Nephron (organoid): ENCODE measurements around the gene SLC38A3.

Experiments
- H3K27ac Mint-ChIP-seq, 3 experiments: 2 replicates each; pipeline ENCODE4 v1.8.0; 2020; ENCODE audit warnings: mixed read lengths in 3 of 3, mild to moderate bottlenecking in 2 of 3, moderate library complexity in 1 of 3
- H3K27me3 Mint-ChIP-seq: 2 replicates; pipeline ENCODE4 v1.8.0; 2021; ENCODE audit warnings: low read depth, mild to moderate bottlenecking, moderate library complexity, mixed read lengths
- H3K36me3 Mint-ChIP-seq: 2 replicates; pipeline ENCODE4 v1.8.0; 2020; ENCODE audit warnings: low read depth, mixed read lengths
- H3K4me1 Mint-ChIP-seq: 2 replicates; pipeline ENCODE4 v1.8.0; 2020; ENCODE audit warnings: mixed read lengths
- H3K4me3 Mint-ChIP-seq, 3 experiments: 2 replicates each; pipeline ENCODE4 v1.8.0; 2020; ENCODE audit warnings: mild to moderate bottlenecking in 3 of 3, mixed read lengths in 3 of 3, moderate library complexity in 2 of 3
- H3K9me3 Mint-ChIP-seq: 2 replicates; pipeline ENCODE4 v1.8.0; 2020; ENCODE audit warnings: mixed read lengths
- TF ChIP-seq, protein P1 (sequence below), 3 experiments: fragments of 200-600 bp; sonication (generic); IDR thresholded peaks; one replicate each; pipeline ENCODE4 v1.5.0; 2021; ENCODE audit warnings: antibody characterized with exemption in 3 of 3; ENCODE audit not compliant: unreplicated experiment in 3 of 3

The SLC38A3 gene

DNA sequence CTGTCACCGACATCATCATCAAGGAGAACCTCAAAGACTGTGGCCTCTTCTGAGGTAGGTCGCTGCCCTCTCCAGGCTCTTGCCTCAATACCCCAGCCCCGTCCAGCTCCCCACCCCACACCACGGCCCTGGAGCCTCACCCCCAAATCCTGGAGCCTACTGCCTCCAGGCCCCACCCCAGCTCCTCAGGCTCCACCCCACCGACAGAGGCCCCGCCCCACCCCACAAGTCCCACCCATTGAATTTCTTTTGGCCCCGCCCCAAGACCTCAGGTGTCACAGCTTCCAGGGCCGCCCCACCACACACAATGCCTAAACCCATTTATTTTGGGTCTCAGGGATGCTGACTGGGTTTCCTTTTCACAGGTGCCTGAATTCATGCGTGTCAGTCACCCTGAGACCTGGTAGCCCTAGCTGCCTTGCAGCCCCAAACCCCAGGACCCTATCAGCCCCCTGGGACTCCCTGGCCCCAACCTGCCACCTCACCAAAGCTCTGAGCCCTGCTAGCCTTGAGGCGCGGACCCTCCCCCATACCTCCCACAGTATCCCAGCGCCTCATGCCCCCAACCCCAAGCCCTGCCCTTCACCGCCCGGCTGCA is 10.1 kb upstream of the SLC38A3 start:
- H3K27ac Mint-ChIP-seq: no peak overlapping the region
- TF ChIP-seq, protein P1, sequence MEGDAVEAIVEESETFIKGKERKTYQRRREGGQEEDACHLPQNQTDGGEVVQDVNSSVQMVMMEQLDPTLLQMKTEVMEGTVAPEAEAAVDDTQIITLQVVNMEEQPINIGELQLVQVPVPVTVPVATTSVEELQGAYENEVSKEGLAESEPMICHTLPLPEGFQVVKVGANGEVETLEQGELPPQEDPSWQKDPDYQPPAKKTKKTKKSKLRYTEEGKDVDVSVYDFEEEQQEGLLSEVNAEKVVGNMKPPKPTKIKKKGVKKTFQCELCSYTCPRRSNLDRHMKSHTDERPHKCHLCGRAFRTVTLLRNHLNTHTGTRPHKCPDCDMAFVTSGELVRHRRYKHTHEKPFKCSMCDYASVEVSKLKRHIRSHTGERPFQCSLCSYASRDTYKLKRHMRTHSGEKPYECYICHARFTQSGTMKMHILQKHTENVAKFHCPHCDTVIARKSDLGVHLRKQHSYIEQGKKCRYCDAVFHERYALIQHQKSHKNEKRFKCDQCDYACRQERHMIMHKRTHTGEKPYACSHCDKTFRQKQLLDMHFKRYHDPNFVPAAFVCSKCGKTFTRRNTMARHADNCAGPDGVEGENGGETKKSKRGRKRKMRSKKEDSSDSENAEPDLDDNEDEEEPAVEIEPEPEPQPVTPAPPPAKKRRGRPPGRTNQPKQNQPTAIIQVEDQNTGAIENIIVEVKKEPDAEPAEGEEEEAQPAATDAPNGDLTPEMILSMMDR (IDR thresholded peaks at IDR 0.05; ENCODE audit: unreplicated experiment in 3 of 3): no peak
- H3K4me1 Mint-ChIP-seq: no peaks in the 10 kb centered on the region
- H3K4me3 Mint-ChIP-seq: no peak overlapping the region
- H3K36me3 Mint-ChIP-seq: no peaks in the 10 kb centered on the region
- H3K9me3 Mint-ChIP-seq: no peaks in the 10 kb centered on the region
- peaks cover 14% of the 10 kb centered on the region for H3K27me3 Mint-ChIP-seq

DNA sequence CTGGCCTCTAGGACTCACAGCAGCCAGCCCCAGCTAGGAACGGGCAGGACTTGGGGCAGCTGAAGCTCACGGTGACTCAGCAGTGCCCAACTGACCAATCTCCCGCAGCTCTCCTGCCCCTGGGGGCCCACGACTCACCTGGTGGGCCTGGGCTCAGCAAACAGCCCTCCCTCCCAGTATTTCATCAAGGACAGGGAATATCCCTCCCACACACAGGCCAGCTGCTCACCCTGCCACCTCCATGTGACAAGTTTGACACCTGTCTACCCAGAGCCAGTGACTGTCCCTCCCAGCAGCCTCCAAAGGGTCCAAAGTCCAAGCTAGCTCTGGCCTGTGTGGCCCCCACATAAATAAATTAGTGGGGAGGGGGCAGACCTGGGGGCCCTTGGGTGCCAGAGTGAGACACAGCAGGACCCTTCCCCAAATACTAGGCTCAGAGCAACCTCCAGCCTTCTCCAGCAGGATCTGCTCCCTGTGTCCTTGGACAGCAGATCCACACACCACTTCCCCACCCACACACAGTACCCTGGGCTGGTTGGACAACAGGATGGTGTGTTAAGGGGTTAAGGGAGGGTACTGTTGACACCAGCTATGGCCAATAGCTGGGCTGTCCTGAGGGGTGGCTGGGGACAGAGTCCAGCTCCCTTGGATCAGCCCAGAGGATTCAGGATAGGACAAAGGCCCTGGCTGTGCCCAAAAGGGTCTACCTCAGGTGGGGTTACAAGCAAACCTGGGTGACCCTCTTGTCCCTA is 9.4 kb upstream of the SLC38A3 start:
- no peak overlapping the region for H3K4me3 Mint-ChIP-seq
- no peaks in the 10 kb centered on the region for H3K4me1 Mint-ChIP-seq
- peaks cover 15% of the 10 kb centered on the region for H3K27me3 Mint-ChIP-seq
- no peak overlapping the region for H3K27ac Mint-ChIP-seq
- TF ChIP-seq, protein P1 (IDR thresholded peaks at IDR 0.05; ENCODE audit: unreplicated experiment in 3 of 3): no peak
- no peaks in the 10 kb centered on the region for H3K9me3 Mint-ChIP-seq
- no peaks in the 10 kb centered on the region for H3K36me3 Mint-ChIP-seq

DNA sequence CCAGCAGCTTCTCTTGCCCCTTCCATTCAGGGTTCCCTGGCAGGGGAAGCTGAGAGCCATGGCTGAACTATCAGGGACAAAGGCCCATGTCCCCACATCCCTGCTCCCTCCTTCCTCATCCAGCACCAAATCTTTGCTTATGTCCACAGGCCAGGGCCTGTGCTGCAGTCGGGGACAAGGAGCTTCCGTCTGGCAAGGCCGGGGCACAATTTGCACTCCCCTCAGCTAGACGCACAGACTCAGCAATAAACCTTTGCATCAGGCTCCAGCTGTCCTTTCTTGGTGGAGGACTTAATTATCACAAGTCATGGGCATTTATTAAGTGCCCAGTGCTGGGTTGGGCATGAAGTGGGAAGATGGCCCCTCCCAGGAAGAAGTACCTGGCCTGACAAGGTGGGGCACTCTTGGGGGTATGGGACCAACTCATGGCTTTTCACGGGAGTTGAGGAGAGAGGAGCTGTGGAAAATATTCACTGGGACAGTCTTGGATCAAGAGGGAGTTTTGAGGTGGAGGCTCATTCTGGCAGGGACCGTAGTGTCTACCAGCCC is 8.7 kb upstream of the SLC38A3 start:
- TF ChIP-seq, protein P1 (IDR thresholded peaks at IDR 0.05; ENCODE audit: unreplicated experiment in 3 of 3): no peak
- Mint-ChIP-seq H3K4me3 (no peak overlapping the region), H3K9me3 (no peaks in the 10 kb centered on the region), H3K36me3 (no peaks in the 10 kb centered on the region), H3K4me1 (peaks cover 5% of the 10 kb centered on the region), H3K27me3 (peaks cover 21% of the 10 kb centered on the region), H3K27ac (no peak overlapping the region)

DNA sequence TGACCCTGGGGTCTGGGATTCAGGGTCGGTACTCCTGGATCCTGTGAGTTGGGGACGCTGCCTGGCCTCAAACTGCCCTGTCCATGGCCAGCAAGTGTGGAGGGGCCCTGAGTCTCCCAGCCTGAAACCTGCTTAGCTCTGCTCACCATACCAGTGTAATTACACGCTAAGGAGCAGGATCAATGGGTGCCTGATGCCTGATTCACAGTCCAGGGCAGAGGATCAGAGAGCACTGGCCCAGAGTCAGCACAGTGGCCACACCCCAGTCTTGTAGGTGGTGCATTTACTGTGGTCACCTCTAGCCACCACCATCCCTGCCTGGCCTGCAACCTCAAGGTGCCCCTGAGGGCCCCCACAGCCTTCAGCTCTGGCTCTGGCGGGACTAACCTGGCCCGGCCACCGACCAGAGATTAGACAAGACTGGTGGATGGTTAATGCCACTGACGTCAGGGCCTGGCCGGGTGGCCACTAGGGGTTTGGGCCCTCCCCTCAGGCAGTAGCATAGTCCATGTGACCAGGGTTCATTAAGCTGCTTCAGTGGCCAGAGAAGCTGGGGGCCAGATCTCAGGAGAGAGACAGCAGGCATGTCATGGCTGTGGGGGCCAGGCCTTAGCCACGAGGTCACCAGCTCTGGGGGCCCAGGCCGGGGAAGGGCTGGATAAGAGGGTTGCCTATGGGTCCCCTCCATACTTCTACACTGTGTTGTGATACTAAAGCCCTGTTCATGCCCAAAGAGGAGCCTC is 3.3 kb upstream of the SLC38A3 start:
- TF ChIP-seq, protein P1 (IDR thresholded peaks at IDR 0.05; ENCODE audit: unreplicated experiment in 3 of 3): no peak
- no peaks in the 10 kb centered on the region for H3K36me3 Mint-ChIP-seq
- H3K4me1 Mint-ChIP-seq: peaks cover 18% of the 10 kb centered on the region
- H3K27ac Mint-ChIP-seq: no peak overlapping the region
- H3K27me3 Mint-ChIP-seq: peaks cover 36% of the 10 kb centered on the region
- no peak overlapping the region for H3K4me3 Mint-ChIP-seq
- no peaks in the 10 kb centered on the region for H3K9me3 Mint-ChIP-seq

DNA sequence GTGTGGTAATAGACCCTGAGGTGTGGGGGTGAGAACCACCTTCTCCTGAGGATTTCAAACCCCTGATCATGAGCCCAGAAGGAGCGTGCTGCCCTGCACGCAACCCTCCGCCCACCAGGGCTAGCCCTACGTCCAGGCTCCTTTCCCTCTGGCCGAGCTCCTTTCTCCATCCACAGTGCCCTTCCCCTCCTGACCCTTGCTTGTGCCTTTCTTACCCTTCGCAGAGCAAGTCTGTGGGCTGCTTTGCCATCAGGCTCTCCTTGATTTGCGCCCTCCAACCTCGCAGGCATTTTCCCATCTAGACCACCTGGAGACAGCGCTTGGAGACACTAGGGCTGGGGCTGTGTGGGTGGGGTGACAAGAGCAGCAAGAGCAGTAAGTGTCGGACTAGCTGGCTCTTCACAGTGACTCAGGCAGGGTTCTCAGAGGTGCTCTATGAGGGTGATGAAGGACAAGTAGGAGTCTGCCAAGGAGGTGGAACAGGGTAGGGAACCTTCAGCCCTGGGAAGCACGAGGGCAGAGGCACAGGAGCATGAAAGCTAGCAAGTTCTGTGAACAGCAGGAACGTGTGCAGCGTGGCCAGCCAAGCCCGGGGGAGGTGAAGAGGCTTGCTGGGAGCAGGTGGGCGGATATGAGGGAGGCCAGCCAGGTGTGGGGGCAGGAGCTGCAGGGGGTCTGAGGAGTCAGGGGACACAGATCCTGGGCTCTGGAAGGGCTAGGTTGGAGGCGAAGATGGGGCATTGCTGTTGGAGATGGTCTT is 2.5 kb upstream of the SLC38A3 start:
- H3K4me3 Mint-ChIP-seq: peak overlapping the region; percentile 41 to 51 (median 45)
- peaks cover 40% of the 10 kb centered on the region for H3K27me3 Mint-ChIP-seq
- TF ChIP-seq, protein P1 (IDR thresholded peaks at IDR 0.05; ENCODE audit: unreplicated experiment in 3 of 3): no peak
- H3K9me3 Mint-ChIP-seq: no peaks in the 10 kb centered on the region
- H3K36me3 Mint-ChIP-seq: no peaks in the 10 kb centered on the region
- peaks cover 18% of the 10 kb centered on the region for H3K4me1 Mint-ChIP-seq
- H3K27ac Mint-ChIP-seq: peak overlapping the region; percentile 31 to 78 (median 48)
